ENCODE data around the gene OTOP2.

- TF ChIP-seq POLR2A (IDR thresholded peaks at IDR 0.05; ENCODE audit: low read length), result no peak
- no peak for TF ChIP-seq GATA1 (IDR thresholded peaks at IDR 0.05; ENCODE audit: low read depth, low read length)
Observed at GRCh38 chr17:74951065-74951464, 27.0 kb downstream of the OTOP2 start.

Data from erythroblast (primary cell).